GM12801 (cell line): ENCODE measurements around the gene ZNF280C.

Experiments
- TF ChIP-seq, protein P1 (sequence below): IDR thresholded peaks from one replicate; pipeline ENCODE4 v1.5.1; 2011; ENCODE audit warnings: control low read depth; ENCODE audit not compliant: insufficient read length; ENCODE audit errors: extremely low read depth

ZNF280C gene

DNA sequence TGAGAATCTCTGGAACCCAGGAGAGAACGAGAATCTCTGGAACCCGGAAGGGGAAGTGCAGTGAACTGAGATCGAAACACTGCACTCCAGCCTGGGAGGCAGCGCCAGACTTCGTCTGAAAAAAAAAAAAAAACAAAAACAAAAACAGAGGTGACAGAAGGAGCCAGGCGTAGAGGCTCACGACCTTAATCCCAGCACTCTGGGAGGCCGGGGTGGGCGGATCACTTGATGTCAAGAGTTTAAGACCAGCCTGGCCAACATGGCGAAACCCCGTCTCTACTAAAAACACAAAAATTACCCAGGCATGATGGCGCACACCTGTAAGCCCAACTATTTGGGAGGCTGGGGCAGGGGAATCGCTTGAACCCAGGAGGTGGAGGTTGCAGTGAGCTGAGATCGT, 17.0 kb downstream of the ZNF280C start:
- TF ChIP-seq, protein P1, sequence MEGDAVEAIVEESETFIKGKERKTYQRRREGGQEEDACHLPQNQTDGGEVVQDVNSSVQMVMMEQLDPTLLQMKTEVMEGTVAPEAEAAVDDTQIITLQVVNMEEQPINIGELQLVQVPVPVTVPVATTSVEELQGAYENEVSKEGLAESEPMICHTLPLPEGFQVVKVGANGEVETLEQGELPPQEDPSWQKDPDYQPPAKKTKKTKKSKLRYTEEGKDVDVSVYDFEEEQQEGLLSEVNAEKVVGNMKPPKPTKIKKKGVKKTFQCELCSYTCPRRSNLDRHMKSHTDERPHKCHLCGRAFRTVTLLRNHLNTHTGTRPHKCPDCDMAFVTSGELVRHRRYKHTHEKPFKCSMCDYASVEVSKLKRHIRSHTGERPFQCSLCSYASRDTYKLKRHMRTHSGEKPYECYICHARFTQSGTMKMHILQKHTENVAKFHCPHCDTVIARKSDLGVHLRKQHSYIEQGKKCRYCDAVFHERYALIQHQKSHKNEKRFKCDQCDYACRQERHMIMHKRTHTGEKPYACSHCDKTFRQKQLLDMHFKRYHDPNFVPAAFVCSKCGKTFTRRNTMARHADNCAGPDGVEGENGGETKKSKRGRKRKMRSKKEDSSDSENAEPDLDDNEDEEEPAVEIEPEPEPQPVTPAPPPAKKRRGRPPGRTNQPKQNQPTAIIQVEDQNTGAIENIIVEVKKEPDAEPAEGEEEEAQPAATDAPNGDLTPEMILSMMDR: no peak

DNA sequence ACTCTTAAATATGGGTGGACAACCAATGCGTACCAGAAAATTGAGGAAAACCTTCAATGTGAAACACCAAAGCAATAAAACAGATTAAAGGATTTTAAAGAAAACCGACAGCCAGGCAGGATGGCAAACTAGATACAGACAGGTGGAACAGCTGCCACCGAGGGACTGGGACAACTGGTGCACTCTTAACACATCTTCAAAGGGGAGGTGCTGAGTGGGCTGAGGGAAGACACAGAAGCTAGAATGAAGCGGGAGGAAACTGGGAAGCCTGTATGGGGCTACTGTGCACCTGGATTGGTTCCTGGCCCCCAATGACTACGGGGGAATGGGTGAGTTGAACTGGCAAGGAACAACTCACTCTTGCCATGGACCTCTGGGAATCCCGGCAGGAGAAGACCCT, 20.7 kb downstream of the ZNF280C start:
- TF ChIP-seq, protein P1: no peak

DNA sequence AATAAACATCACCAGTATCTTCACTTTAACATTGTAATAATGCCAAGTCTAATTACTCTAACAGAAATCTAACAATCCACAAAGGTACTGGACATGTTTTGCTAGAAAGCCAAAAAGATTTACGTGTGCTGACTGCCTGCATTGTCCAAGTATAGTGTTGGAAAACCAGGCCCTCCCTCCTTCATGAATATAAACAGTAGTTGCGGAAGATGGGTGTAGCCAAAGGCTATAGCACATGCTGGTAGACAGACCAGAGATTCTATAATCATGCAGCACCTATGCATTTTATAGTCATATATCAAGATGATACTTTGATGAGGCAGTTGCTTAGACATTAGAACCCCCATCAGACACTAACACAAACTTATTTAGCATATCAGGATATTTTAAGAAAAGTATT, 22.6 kb downstream of the ZNF280C start:
- TF ChIP-seq, protein P1: no peak

DNA sequence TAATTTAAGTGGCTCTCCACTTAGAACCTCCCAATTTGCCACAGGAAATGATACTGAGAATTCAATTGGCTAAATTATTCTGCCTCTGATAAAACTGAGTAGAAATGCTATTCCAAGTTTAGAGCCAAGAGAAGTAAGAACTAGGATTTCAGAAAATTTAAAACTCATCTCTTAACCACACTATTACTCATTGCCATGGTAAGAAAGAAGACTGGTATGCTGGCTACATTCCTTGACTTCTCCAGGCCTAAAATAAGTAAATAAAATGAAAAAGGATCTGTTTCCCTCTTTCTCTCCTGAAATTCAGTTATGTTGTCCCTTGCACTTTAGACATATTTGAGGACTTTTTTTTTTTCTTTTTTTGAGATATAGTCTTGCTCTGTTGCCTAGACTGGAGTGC, 23.3 kb downstream of the ZNF280C start:
- TF ChIP-seq, protein P1: no peak

DNA sequence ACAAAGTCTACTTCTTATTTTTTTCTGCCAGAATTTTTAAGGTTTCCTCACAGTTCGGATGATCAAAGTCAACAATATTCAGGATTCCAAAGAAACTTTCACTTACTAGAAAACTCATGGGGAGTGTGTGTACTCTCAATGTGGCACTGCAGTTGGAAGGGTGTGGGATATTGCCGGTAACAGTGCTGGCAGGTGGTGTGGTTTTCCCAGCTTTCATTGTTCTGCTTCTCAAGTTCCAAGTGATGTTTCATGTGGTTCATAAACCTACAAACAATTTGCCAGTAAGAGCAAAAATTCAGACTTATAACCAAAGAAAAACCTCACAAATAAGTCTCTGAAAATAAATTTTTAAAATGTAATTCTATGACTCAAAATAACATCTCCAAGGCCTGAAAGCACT, 39.8 kb downstream of the ZNF280C start:
- TF ChIP-seq, protein P1: no peak

DNA sequence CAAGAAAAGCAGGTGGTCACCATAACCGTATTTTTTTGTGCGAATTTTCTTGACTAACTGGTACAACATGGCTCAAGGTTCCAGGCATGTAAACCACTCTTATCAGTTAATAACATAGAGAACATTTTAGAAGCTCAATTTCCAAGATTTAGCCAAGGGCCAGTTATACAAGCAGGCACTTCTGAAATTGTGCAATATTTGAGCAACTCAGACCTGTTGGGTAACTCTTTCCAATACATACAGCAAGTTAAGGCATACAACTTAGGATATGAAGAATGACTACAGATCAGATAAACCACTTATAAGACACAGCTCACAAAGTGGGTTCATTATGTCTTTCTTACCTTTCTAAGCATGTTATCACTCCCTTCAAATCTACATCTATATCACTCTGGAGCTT, 43.9 kb downstream of the ZNF280C start:
- TF ChIP-seq, protein P1: no peak

DNA sequence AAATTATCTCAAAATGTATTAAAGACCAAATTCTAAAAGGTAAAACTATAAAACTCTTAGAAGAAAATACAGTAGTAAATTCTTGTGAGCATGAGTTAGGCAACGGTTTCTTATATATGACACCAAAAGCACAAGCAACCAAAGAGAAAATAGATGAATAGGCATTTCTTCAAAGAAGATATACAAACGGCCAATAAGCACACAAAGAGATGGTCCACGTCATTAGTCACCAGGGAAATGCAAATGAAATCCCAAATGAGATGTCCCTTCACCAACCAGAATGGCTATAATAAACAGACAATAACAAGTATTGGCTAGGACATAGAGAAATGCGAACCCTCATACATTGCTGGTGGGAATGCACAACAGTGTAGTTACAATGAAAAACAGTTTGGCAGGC, 52.4 kb downstream of the ZNF280C start:
- TF ChIP-seq, protein P1: no peak

DNA sequence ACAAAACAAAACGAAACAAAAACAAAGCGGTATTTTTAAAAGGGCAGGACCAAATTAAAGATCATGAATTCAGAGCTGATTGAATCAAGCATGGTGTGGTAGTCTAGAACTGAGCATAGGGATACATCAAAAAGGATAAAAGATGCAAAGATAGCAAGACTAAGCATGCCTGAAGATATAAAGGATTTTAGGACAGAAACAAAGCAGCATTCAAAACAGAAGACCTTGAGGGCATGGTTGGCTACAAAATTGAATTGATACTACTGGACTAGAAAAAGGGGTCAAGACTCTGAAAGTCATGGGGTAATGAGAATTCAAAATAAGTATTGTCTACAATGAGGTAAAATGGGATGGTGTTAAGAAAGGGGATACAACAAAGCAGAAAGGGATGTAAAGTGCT, 55.3 kb downstream of the ZNF280C start:
- TF ChIP-seq, protein P1: no peak
